ENCODE data around the gene CENPW. TPM values are rescaled to one million over a fixed set of nuclear protein-coding genes. Genes with fewer than 3 reads are reported as not detected.

The CENPW gene
- total RNA-seq, 1 experiment from 2014 or later: 54.5 TPM

DNA sequence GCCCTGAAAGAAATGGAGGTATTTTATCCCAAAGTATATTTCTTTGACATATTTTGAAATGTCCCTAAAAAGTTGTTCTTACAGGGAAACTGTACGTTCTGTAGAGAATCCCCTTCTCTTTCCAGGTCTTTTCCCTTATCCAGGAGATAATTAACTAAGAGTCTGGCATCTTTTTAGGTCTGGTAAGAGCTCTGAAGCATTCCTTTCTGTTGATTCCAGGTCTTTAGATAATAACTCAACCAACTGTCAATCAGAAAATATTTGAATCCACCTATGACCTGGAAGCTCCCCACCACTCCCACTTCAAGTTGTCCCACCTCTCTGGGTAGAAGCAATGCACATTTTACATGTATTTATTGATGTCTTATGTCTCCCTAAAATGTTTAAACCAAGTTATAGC lies 26.0 kb upstream of the CENPW start:
- no peaks in the 10 kb centered on the region for H3K9me3 ChIP-seq (ENCODE audit: insufficient read depth, low read depth)
- DNase-seq: no peak
- BruUV-seq (replicated peaks): no TSS peak
- H3K79me2 ChIP-seq (ENCODE audit: low read depth): no peaks in the 10 kb centered on the region
- no peaks in the 10 kb centered on the region for H3K36me3 ChIP-seq (ENCODE audit: low read depth)
- no peaks in the 10 kb centered on the region for H3K27me3 ChIP-seq (ENCODE audit: insufficient read depth, low read depth)
- TF ChIP-seq, protein P1, sequence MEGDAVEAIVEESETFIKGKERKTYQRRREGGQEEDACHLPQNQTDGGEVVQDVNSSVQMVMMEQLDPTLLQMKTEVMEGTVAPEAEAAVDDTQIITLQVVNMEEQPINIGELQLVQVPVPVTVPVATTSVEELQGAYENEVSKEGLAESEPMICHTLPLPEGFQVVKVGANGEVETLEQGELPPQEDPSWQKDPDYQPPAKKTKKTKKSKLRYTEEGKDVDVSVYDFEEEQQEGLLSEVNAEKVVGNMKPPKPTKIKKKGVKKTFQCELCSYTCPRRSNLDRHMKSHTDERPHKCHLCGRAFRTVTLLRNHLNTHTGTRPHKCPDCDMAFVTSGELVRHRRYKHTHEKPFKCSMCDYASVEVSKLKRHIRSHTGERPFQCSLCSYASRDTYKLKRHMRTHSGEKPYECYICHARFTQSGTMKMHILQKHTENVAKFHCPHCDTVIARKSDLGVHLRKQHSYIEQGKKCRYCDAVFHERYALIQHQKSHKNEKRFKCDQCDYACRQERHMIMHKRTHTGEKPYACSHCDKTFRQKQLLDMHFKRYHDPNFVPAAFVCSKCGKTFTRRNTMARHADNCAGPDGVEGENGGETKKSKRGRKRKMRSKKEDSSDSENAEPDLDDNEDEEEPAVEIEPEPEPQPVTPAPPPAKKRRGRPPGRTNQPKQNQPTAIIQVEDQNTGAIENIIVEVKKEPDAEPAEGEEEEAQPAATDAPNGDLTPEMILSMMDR (conservative IDR thresholded peaks at IDR 0.05): no peak
- ChIA-PET POLR2A (ENCODE audit: unreplicated experiment) (no interaction called here), CTCF (no interaction called here)
- H3K4me1 ChIP-seq (replicated peaks; ENCODE audit: insufficient read depth): no peaks in the 10 kb centered on the region
- H2AFZ ChIP-seq: no peak overlapping the region
- H3K9me2 ChIP-seq (ENCODE audit: insufficient read depth): no peaks in the 10 kb centered on the region; the same call in 1 of the 2 replicates
- H3F3A ChIP-seq (ENCODE audit: insufficient read depth, low read depth): no peaks in the 10 kb centered on the region
- no peaks in the 10 kb centered on the region for H4K20me1 ChIP-seq (ENCODE audit: insufficient read depth)
- no peak overlapping the region for H3K4me3 ChIP-seq
- no peak overlapping the region for H3K4me2 ChIP-seq
- intact Hi-C loops (cut with micrococcal nuclease; ENCODE audit: unreplicated experiment): no loop called here
- no peak overlapping the region for H3K27ac ChIP-seq

- no peak overlapping the region for H2AFZ ChIP-seq
- H3K4me1 ChIP-seq (replicated peaks; ENCODE audit: insufficient read depth): no peaks in the 10 kb centered on the region
- H3K79me2 ChIP-seq (ENCODE audit: low read depth): no peaks in the 10 kb centered on the region
- H3K4me3 ChIP-seq: no peak overlapping the region
- ChIA-PET CTCF (no interaction called here), POLR2A (ENCODE audit: unreplicated experiment) (no interaction called here)
- no TSS peak for BruUV-seq (replicated peaks)
- DNase-seq: no peak
- no peak for TF ChIP-seq EZH2 (IDR thresholded peaks at IDR 0.05; ENCODE audit: low read depth)
- TF ChIP-seq, protein P1 (conservative IDR thresholded peaks at IDR 0.05): no peak
- intact Hi-C loops (cut with micrococcal nuclease; ENCODE audit: unreplicated experiment): no loop called here
- no peak overlapping the region for H3K4me2 ChIP-seq
- H3K27me3 ChIP-seq (ENCODE audit: insufficient read depth, low read depth): no peaks in the 10 kb centered on the region
- H3K27ac ChIP-seq: no peak overlapping the region
- H3K36me3 ChIP-seq (ENCODE audit: low read depth): no peaks in the 10 kb centered on the region
- peaks cover 4% of the 10 kb centered on the region; the same call in 1 of the 2 replicates for H3K9me2 ChIP-seq (ENCODE audit: insufficient read depth)
- no peaks in the 10 kb centered on the region for H4K20me1 ChIP-seq (ENCODE audit: insufficient read depth)
- H3K9me3 ChIP-seq (ENCODE audit: insufficient read depth, low read depth): no peaks in the 10 kb centered on the region
- H3F3A ChIP-seq (ENCODE audit: insufficient read depth, low read depth): no peaks in the 10 kb centered on the region
Measured at GRCh38 chr6:126318797-126319196, 21.1 kb upstream of the CENPW start.

GRCh38 chr6:126333729-126334128 lies 6.2 kb upstream of the CENPW start:
- POLR2A ChIA-PET (ENCODE audit: unreplicated experiment): no interaction called here
- H3K4me3 ChIP-seq: no peak overlapping the region
- CTCF ChIA-PET: no interaction called here

More at GRCh38 chr6:126333729-126334128, 6.2 kb upstream of the CENPW start:
- H3K4me2 ChIP-seq: no peak overlapping the region
- TF ChIP-seq EZH2 (IDR thresholded peaks at IDR 0.05; ENCODE audit: low read depth): no peak
- TF ChIP-seq, protein P1 (conservative IDR thresholded peaks at IDR 0.05): no peak
- no peaks in the 10 kb centered on the region for H3K9me3 ChIP-seq (ENCODE audit: insufficient read depth, low read depth)
- no peaks in the 10 kb centered on the region for H4K20me1 ChIP-seq (ENCODE audit: insufficient read depth)
- no peaks in the 10 kb centered on the region for H3K27me3 ChIP-seq (ENCODE audit: insufficient read depth, low read depth)
- intact Hi-C loops (cut with micrococcal nuclease; ENCODE audit: unreplicated experiment): no loop called here
- no peaks in the 10 kb centered on the region for H3K4me1 ChIP-seq (replicated peaks; ENCODE audit: insufficient read depth)
- no peak overlapping the region for H3K27ac ChIP-seq
- H2AFZ ChIP-seq: no peak overlapping the region
- H3K36me3 ChIP-seq (ENCODE audit: low read depth): no peaks in the 10 kb centered on the region
- no peak for DNase-seq
- no peaks in the 10 kb centered on the region for H3F3A ChIP-seq (ENCODE audit: insufficient read depth, low read depth)
- H3K79me2 ChIP-seq (ENCODE audit: low read depth): no peaks in the 10 kb centered on the region
- H3K9me2 ChIP-seq (ENCODE audit: insufficient read depth): no peaks in the 10 kb centered on the region
- no TSS peak for BruUV-seq (replicated peaks)

Measured in PC-9 (cell line).